GM21515 (cell line): ENCODE measurements around the gene FBXO3.
"Not testable (repeated sequence)": the region's sequence is repeated elsewhere in the genome, so short reads cannot be mapped to it uniquely, and the experiment has no call there.

Experiments used
- ATAC-seq: cut with Tn5 transposase; IDR thresholded peaks from one replicate; pipeline ENCODE4 v1.9.1; 2021; ENCODE audit not compliant: unreplicated experiment

The FBXO3 gene, protein sequence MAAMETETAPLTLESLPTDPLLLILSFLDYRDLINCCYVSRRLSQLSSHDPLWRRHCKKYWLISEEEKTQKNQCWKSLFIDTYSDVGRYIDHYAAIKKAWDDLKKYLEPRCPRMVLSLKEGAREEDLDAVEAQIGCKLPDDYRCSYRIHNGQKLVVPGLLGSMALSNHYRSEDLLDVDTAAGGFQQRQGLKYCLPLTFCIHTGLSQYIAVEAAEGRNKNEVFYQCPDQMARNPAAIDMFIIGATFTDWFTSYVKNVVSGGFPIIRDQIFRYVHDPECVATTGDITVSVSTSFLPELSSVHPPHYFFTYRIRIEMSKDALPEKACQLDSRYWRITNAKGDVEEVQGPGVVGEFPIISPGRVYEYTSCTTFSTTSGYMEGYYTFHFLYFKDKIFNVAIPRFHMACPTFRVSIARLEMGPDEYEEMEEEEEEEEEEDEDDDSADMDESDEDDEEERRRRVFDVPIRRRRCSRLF

DNA sequence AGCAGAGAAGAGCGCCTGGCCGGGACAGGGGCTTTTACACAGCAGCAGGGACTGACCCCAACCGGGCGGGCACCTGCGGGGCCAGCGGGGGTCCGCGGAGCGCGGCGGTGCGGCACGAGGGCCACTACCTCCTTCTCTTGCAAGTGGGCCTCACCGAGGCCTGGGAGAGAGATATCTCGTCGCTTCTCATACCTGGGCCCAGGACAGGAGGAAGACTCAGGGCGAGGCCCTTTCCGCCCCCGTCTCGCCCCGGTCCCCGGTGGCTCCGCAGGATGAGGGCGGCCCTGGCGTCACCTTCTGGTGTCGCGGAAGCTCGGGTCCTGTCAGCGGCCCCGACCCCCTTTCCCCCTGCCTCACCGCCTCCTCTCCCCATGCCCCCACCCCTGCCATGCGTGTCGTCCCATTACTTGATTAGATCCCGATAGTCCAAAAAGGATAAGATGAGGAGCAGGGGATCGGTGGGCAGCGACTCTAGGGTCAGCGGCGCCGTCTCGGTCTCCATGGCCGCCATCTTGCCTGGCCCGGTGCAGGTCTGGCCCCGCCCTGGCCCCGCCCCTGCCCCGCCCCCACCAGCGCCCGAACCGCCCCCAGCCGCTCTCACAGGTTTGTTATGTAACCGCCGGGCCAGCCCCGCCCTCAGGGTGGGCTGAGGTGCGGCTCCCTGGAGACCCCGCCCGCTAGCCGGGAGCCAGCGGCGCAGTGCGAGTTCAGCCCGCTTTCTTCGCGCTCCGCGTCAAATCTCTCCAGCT lies at the start of gene FBXO3:
Gene FBXO3, minus strand, starts transcription at position 534 of the 749 bp plus-strand sequence. Its CDS starts 23 bp downstream, at position 511.
- ATAC-seq: peak; percentile 75

DNA sequence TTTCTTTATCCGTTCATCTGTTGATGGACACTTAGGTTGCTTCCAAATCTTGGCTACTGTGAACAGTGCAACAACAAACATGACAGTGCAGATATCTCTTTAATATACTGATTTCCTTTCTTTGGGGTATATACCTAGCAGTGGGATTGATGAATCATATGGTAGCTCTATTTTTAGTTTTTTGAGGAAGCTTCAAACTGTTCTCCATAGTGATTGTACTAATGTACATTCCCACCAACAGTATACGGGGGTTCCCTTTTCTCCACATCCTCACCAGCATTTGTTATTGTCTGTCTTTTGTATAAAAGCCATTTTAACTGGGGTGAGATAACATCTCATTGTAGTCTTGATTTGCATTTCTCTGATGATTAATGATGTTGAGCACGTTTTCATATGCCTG lies 48.7 kb upstream of the FBXO3 start:
- ATAC-seq: not testable (repeated sequence)

DNA sequence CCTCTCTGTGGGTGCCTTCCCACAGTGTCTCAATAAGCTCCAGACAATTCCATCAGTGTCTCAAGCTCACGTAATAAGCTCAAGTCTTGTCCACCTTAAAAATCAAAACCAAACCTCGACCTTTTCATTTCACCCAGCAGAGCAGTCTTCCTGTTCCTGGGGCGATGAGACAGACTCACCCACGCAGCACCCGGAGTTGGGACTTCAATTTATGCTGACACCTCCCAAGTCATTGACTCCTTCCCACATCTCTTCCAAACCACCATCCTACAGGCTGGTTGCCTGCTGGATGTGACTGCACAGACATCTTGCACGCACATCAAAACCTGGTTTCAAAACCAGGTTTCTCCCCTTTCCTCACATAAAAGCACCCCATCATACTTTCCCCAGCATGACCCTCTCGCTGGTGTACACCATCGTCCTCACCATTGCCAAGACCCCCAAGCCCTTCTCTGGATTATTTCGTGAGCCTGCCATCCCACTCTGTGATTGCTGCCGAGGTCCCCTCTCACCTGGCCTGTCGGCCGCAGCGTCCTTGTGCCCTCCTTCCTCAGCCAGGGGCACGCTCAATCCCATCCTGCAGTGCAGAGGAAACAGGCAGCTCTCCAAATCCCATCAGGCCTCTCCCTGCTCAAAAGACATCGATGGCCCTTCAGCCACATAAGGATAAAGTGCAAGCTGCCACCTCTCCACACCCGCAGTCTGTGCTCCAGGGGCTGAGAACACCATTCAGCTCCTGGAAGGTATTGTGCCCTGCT lies 45.1 kb upstream of the FBXO3 start:
- ATAC-seq: no peak

GRCh38 chr11:33808228-33808828 lies 34.0 kb upstream of the FBXO3 start:
- no peak for ATAC-seq

DNA sequence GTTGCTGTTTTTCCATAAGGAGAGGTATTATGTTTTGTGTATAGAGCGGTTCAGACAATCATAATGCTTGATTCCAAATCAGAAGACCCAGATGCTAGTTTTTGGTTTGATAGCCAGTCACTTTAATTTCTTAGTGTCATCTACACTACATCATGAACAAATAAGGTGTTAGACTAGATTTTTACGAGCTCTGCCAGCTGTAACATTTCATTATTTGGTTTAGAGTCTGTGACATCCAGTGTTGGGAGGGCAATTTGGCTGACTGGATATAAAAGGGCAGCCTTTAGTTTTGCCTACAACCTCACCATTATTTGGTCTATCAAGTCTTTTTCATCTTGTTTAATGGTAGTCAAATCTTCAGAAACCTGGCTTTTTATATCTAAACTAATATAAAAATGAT lies 30.2 kb upstream of the FBXO3 start:
- ATAC-seq: no peak

DNA sequence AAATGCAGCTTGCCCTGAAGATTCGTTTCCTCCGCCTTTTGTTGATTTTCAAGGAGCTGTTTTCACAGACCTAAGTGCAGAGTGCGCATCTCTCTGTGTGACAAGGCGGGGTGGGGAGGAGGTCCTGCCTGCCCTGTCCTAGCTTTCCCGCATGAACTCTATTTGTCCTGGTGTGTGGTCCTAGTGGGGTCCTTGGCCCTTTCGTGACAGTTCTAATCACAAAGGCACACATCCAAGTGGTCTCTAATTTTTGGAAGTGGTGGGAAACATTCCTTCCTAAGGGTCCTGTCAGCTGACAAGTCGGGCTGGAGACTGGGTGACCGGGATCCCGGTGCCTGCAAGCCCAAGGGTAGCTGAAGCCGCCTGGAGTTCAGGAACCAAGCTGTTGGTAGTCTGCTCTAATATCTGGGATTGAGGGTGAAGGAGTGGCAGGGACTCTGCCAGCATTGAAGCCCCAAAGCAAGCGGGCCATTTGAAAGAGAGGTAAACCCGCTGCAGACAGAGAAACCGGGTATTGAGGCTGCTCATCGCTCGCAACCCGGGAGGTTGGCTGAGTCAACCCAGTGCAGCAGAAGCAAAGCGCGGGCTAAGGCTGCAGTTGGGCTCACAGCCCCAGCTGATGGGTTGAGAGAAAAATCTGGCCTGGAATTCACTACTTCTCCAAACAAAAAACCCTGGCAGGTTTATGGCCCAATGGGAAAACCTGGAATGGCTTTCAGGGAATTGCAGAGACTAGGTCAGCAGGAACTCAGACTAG lies 28.1 kb upstream of the FBXO3 start:
- no peak for ATAC-seq

GRCh38 chr11:33801821-33802193 lies 27.5 kb upstream of the FBXO3 start:
- ATAC-seq: no peak

GRCh38 chr11:33797879-33798278 lies 23.6 kb upstream of the FBXO3 start:
- no peak for ATAC-seq

DNA sequence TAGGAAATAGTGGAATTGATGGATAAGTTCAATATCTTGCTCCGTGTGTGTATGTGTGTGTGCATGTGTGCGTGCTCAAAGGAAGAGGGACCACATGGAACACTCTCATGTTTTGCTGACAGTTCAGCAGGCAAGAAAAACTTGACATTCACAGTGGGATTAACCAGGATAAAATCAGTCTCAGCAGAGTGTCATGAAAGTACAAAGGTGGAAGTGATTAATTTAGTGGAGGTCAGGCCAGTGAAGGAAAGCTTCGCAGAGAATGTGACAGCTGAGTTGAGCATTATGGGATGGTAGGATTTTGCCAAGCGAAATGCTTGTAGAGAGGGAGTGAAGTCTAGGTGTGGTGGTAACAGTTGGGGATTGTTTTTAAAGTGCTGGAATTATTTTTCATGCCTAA lies 15.7 kb upstream of the FBXO3 start:
- ATAC-seq: no peak

DNA sequence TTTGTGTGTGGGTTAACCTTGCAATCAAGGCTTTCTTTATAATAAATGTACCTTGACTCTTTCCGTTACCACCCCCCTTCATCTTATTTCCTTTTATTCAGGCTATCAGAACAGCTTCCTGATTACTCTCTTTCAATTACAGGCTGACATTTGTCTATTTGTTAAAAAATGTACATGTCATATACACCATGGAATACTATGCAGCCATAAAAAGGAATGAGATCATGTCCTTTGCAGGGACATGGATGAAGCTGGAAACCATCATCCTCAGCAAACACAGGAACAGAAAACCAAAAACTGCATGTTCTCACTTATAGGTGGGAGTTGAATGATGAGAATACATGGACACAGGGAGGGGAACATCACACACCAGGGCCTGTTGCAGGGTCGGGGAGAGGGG lies 13.8 kb upstream of the FBXO3 start:
- not testable (repeated sequence) for ATAC-seq

DNA sequence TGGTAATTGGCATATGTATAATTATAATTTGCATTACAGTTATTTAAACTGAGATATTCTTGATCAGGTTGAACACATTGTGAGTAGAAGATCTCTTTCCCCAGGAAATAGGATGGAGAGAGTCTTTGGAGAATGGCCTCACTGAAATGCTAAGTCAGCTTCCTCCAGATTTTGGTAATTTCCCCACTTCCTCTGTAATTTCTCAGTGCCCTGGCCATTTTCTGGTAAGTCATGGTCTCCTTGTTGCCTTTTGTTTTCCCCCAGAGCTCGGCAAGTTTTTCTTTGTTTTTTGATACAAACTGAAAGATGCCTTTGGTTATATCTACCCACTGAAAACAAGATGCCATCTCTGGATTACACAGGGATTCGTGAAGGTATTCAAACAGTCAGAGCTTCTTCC lies 12.8 kb upstream of the FBXO3 start:
- ATAC-seq: no peak

- ATAC-seq: no peak
These were observed 11.3 kb upstream of the FBXO3 start for GRCh38 chr11:33785609-33786008.

- no peak for ATAC-seq
These were observed 5.7 kb upstream of the FBXO3 start for GRCh38 chr11:33779849-33780528.

- no peak for ATAC-seq
These were observed 4.4 kb upstream of the FBXO3 start for GRCh38 chr11:33778675-33779074.

GRCh38 chr11:33777906-33778305 lies 3.6 kb upstream of the FBXO3 start:
- ATAC-seq: no peak

DNA sequence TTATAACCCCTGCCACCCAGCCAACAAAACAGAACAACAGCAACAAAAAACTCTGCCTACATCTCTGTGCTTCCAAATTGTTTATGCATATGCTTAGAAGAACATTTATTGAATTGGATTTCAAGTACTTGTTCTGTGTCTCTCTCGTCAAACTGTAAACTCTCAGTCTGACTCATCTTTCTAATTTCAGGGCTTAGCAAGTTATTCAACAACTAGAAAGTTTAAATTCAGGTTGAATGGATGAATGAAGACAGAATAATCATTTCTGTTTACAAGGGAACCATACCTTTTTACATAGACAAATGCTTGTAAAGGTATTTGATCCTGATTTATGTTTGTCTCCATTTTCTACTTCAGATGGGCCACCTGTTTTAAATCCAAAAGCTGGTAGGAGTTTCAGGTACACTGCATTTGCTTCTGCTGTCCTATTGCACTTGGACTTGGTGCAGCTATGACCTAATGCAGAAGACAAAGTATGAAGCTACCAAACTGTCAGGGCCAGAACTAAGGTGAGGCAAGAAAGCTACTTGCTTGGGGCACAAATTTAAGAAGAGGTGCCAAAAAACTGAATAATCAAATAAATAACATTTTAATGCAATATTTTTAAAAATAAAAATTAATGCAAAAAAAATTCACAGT lies 1.6 kb upstream of the FBXO3 start:
- ATAC-seq: peak; percentile 35

DNA sequence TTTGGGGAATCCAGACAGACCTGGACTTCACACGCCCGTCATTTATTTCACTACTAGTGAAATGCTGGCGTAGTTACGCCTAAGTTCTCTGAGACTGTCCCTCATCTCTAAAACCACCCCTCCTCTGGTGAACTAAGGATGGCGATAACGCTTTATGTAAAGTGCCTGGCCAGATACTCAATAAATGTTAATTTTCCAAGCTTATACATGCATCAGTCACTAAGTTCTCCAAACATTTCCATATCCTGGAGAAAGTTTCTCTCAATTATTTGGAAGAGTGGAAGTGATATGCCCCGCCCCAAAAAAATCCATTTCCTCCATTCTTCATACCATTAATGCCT lies 1.1 kb upstream of the FBXO3 start:
- no peak for ATAC-seq

- ATAC-seq: no peak
These were observed 581 bp upstream of the FBXO3 start for GRCh38 chr11:33774736-33775466.
